ENCODE results near the gene CYSRT1. TPM values are rescaled to one million over a fixed set of nuclear protein-coding genes. Genes with fewer than 3 reads are reported as not detected.

CYSRT1 gene
- total RNA-seq, 1 experiment from 2014 or later: 1.3 TPM

GRCh38 chr9:137233143-137233980 lies 8.4 kb downstream of the CYSRT1 start:
- no peaks in the 10 kb centered on the region for H3F3A ChIP-seq (ENCODE audit: low read length, unreplicated experiment)
- no peaks in the 10 kb centered on the region for H3K9me2 ChIP-seq (replicated peaks; ENCODE audit: low read length)
- H3K4me2 ChIP-seq (ENCODE audit: low read length): no peak overlapping the region
- H3K27me3 ChIP-seq (ENCODE audit: low read length): no peaks in the 10 kb centered on the region
- H4K20me1 ChIP-seq (ENCODE audit: low read length): no peaks in the 10 kb centered on the region
- ATAC-seq (no peak), DNase-seq (no peak)
- H3K36me3 ChIP-seq (ENCODE audit: low read depth, low read length): no peaks in the 10 kb centered on the region
- CTCF ChIA-PET: interaction anchor here (1.2 kb wide), 1 partner anchor 9 kb away, joined by 3 read pairs; no protein-coding TSS in a partner anchor
- H3K9me3 ChIP-seq (ENCODE audit: low read length): no peaks in the 10 kb centered on the region
- POLR2A ChIA-PET (ENCODE audit: unreplicated experiment): no interaction called here
- H3K4me3 ChIP-seq (ENCODE audit: low read length): no peak overlapping the region
- BruUV-seq (replicated peaks): no TSS peak
- intact Hi-C loops (cut with micrococcal nuclease): no loop called here
- peaks cover 16% of the 10 kb centered on the region for H3K4me1 ChIP-seq (ENCODE audit: insufficient read depth, low read length)
- H3K79me2 ChIP-seq (ENCODE audit: low read length): peaks cover 7% of the 10 kb centered on the region; the same call in 1 of the 2 replicates
- H3K27ac ChIP-seq (ENCODE audit: low read length): no peak overlapping the region
- TF ChIP-seq EZH2 (IDR thresholded peaks at IDR 0.05; ENCODE audit: low read length, unreplicated experiment): no peak
- TF ChIP-seq CTCF (conservative IDR thresholded peaks at IDR 0.05; ENCODE audit: low read depth, low read length): no peak
- no peak for TF ChIP-seq EZH2phosphoT487 (IDR thresholded peaks at IDR 0.05; ENCODE audit: borderline replicate concordance, low read length)
- H2AFZ ChIP-seq (ENCODE audit: low read length): no peak overlapping the region
- H3K9ac ChIP-seq (ENCODE audit: low read length): no peak overlapping the region

- no peak for TF ChIP-seq EZH2phosphoT487 (IDR thresholded peaks at IDR 0.05; ENCODE audit: borderline replicate concordance, low read length)
- TF ChIP-seq EZH2 (IDR thresholded peaks at IDR 0.05; ENCODE audit: low read length, unreplicated experiment): no peak
- no peak for TF ChIP-seq CTCF (conservative IDR thresholded peaks at IDR 0.05; ENCODE audit: low read depth, low read length)
- Histone ChIP-seq H3K79me2 (ENCODE audit: low read length) (peaks cover 15% of the 10 kb centered on the region), H3K9me2 (replicated peaks; ENCODE audit: low read length) (no peaks in the 10 kb centered on the region), H3K36me3 (ENCODE audit: low read depth, low read length) (no peaks in the 10 kb centered on the region), H3K9ac (ENCODE audit: low read length) (no peak overlapping the region), H3K4me3 (ENCODE audit: low read length) (no peak overlapping the region), H3K4me2 (ENCODE audit: low read length) (no peak overlapping the region), H3K27me3 (ENCODE audit: low read length) (no peaks in the 10 kb centered on the region), H3K4me1 (ENCODE audit: insufficient read depth, low read length) (peaks cover 22% of the 10 kb centered on the region), H4K20me1 (ENCODE audit: low read length) (no peaks in the 10 kb centered on the region), H3K9me3 (ENCODE audit: low read length) (no peaks in the 10 kb centered on the region), H2AFZ (ENCODE audit: low read length) (no peak overlapping the region), H3F3A (ENCODE audit: low read length, unreplicated experiment) (no peaks in the 10 kb centered on the region), H3K27ac (ENCODE audit: low read length) (no peak overlapping the region)
- no TSS peak for BruUV-seq (replicated peaks)
- no peak for DNase-seq
- POLR2A ChIA-PET (ENCODE audit: unreplicated experiment): no interaction called here
- ATAC-seq: no peak
- CTCF ChIA-PET: interaction anchor here (1.2 kb wide), 1 partner anchor 10 kb away, joined by 3 read pairs; no protein-coding TSS in a partner anchor
- intact Hi-C loops (cut with micrococcal nuclease): no loop called here
Measured at GRCh38 chr9:137234055-137234697, 9.2 kb downstream of the CYSRT1 start.
